Activated CD4-positive, alpha-beta T cell treated with anti-CD3 and anti-CD28 coated beads, Interleukin-2, amount 50 U/mL, for 24 hours (primary cell): ENCODE measurements around the gene AOPEP.

ENCODE experiments used
- DNase-seq, 2 donors: peaks; one replicate each; pipeline ENCODE4 v3.0.0-alpha.2; 2020; ENCODE audit warnings: low read depth in 1 of 2, low spot score in 1 of 2

The AOPEP gene

GRCh38 chr9:94714494-94714893, 12.0 kb upstream of the AOPEP start:
- no peak for DNase-seq

GRCh38 chr9:94717761-94718160, 8.7 kb upstream of the AOPEP start:
- DNase-seq, result no peak

GRCh38 chr9:94718936-94719335, 7.6 kb upstream of the AOPEP start:
- no peak for DNase-seq

- DNase-seq, result no peak
These were observed 6.6 kb upstream of the AOPEP start for GRCh38 chr9:94719878-94720277.

GRCh38 chr9:94720846-94721549, 5.5 kb upstream of the AOPEP start:
- no peak for DNase-seq

- DNase-seq, result no peak
These were observed 4.7 kb upstream of the AOPEP start for GRCh38 chr9:94721754-94722153.

GRCh38 chr9:94725293-94725692, 1.2 kb upstream of the AOPEP start:
- no peak for DNase-seq

- no peak for DNase-seq
These were observed 2.2 kb downstream of the AOPEP start for GRCh38 chr9:94728719-94729118.

- DNase-seq, result no peak
These were observed 2.7 kb downstream of the AOPEP start for GRCh38 chr9:94729199-94729598.

GRCh38 chr9:94734054-94734754, 7.7 kb downstream of the AOPEP start:
- no peak for DNase-seq

- no peak for DNase-seq
These were observed 10.3 kb downstream of the AOPEP start for GRCh38 chr9:94736759-94737158.

- DNase-seq, result no peak
These were observed 13.8 kb downstream of the AOPEP start for GRCh38 chr9:94740145-94740840.

GRCh38 chr9:94741866-94742265, 15.4 kb downstream of the AOPEP start:
- DNase-seq, result no peak

- DNase-seq, result no peak
These were observed 16.8 kb downstream of the AOPEP start for GRCh38 chr9:94743035-94743954.

- no peak for DNase-seq
These were observed 19.5 kb downstream of the AOPEP start for GRCh38 chr9:94745806-94746540.

GRCh38 chr9:94746541-94747370, 20.3 kb downstream of the AOPEP start:
- DNase-seq, result no peak

GRCh38 chr9:94754976-94755475, 28.5 kb downstream of the AOPEP start:
- DNase-seq, result no peak

- DNase-seq, result no peak
These were observed 30.7 kb downstream of the AOPEP start for GRCh38 chr9:94757158-94757557.

GRCh38 chr9:94758031-94758430, 31.5 kb downstream of the AOPEP start:
- no peak for DNase-seq
